GM12872 (cell line): Measurements from ENCODE around the gene VWA5B1.

Experiments used
- TF ChIP-seq, protein P1 (sequence below): IDR thresholded peaks from 3 replicates; pipeline ENCODE4 v1.5.1; 2011; ENCODE audit warnings: low read depth, mild to moderate bottlenecking, low read length, moderate library complexity; ENCODE audit not compliant: insufficient read depth

VWA5B1 gene

DNA sequence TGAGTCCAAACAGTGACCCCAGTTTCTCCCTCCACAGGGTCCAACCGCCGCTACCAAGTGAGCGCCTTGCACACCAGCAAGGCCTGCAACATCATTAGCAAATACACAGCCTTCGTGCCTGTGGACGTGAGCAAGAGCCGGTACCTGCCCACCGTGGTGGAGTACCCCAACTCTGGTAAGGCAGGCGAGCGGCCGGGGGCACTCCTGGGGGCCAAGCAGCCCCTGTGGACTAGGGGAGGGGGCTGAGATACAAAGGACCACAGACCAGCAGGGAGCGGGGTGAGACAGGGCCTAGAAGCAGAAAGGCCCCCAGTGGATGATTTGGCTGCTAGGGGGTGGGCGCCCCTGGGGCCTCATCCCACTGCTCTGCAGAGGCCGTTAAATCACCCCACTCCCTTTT lies 54.7 kb downstream of the VWA5B1 start:
- TF ChIP-seq, protein P1, sequence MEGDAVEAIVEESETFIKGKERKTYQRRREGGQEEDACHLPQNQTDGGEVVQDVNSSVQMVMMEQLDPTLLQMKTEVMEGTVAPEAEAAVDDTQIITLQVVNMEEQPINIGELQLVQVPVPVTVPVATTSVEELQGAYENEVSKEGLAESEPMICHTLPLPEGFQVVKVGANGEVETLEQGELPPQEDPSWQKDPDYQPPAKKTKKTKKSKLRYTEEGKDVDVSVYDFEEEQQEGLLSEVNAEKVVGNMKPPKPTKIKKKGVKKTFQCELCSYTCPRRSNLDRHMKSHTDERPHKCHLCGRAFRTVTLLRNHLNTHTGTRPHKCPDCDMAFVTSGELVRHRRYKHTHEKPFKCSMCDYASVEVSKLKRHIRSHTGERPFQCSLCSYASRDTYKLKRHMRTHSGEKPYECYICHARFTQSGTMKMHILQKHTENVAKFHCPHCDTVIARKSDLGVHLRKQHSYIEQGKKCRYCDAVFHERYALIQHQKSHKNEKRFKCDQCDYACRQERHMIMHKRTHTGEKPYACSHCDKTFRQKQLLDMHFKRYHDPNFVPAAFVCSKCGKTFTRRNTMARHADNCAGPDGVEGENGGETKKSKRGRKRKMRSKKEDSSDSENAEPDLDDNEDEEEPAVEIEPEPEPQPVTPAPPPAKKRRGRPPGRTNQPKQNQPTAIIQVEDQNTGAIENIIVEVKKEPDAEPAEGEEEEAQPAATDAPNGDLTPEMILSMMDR, result no peak

DNA sequence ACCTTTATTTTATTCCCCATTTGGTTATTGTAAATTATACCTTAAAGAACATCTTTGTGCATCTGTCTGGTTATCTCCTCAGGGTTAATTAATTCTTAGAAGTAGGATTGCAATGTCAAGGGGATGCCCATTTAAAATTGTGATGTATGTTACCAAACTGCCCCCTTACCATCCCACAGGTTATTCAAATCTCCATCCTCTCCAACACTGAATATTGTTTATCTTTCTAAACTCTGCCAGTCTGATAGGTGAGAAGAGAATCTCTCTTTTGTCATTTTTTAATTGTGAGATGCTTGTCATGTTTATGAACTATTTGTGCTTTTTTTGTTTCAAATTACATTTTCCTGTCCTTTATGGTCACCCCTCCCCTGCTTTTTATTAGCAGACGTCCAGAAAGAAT lies 55.8 kb downstream of the VWA5B1 start:
- TF ChIP-seq, protein P1, result no peak

DNA sequence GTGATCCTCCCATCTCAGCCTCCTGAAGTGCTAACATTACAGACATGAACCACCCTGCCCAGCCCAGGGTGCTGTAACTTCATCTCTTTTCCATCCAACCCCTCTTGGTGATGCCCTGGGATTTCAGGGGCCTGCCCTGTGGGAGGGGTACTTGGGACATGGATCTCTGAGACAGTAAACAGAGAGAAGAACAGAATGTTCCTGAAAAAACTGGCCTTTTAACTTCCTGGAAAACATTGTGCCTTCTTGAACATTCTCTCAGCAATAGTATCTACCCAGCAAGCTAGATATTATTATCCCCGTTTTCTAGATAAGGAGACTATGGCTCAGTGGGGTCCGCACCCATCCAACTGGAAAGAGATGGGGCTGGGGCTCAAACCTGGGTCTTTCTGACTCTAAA lies 57.0 kb downstream of the VWA5B1 start:
- TF ChIP-seq, protein P1, result no peak

DNA sequence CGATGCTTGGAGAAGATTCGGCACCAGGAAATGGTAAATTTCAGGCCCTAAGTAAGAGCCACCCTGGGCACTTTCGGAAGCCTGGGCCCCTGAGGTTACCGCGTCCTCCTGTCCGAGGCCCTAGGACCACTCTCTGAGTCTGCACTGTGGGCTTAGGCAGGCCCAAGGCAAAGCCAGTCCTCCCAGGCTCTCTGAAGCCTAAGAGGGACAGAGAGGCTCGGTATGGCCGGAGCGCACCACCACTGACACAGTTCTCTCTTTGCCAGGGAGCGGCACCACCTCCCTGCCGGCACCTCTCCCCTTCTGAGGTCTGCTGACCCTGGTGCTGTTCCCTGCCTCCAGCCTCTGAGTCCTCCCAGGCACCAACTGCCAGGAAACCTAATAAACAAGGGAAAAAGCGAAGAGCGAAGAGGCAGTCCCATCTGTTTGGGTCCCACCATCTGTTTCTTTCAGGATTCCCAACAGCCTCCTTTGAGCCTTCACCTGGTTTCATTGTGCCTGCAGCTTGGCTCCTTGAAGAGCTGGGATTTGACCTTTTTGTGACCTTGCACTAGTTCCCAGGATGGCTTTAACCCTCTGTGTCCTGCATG lies 57.7 kb downstream of the VWA5B1 start:
- TF ChIP-seq, protein P1, result no peak

DNA sequence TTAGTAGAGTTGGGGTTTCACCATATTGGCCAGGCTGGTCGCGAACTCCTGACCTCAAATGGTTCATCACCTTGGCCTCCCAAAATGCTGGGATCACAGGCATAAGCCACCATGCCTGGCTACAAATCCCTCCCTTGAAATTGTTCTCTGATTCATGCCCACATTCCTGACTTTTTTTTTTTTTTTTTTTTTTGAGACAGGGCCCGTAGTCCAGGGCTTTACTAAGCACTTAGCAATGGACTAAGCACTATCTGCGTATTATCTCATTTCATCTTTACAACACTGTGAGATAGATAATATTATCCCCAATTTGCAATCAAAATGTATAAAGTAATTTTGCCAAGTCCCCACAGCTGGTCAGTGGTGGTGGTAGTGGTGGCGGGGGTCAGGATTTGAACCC lies 58.9 kb downstream of the VWA5B1 start:
- TF ChIP-seq, protein P1, result no peak

DNA sequence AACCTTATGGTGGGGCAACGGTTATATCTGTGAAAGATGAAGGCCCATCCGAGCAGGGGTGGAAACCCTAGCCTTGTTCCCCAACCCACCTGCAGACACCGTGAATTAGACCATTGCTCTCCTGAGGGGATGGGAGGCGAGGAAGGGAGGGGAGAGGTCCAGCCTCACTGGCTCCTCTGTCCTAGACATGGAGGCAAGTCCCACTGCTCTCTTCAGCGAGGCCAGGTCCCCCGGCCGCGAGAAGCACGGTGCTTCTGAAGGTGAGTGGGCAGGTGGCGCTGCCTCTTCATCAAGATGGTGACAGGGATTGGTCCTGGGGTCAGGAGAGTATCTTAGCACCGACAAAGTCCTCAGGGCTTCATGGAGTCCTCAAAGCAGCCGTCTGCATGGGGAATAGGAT lies 59.3 kb downstream of the VWA5B1 start:
- TF ChIP-seq, protein P1, result no peak

DNA sequence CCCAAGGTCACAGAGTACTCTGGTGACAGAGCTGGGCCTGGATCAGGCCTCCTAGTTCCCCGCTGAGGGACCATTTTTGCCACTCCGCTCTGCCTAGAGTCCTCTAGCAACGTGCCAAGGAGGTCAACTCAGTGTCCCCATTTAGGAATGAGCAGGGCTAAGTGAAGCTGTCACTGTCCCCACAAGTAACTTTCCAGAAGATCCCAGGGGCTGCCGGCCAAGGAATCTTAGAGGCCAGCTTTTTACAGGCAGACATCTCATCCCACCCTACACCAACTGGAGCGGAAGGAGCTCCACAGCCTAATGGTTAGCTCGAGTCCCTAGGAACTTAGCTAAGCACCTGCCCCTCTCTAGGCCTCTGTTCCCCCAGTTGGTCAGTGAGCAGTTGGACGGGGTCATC lies 59.7 kb downstream of the VWA5B1 start:
- TF ChIP-seq, protein P1, result no peak
